H1 (cell line): Measurements from ENCODE around the gene ISLR2. TPM values are rescaled to one million over a fixed set of nuclear protein-coding genes. Genes with fewer than 3 reads are reported as not detected.
A peak's percentile ranks its signal among the peaks of the same experiment; 100 is the strongest.
"Not testable (repeated sequence)": the region's sequence is repeated elsewhere in the genome, so short reads cannot be mapped to it uniquely, and the experiment has no call there.

Source experiments
- CTCF ChIA-PET: fragments of 300-600 bp; sonication (Branson Sonifier 250); formaldehyde crosslinking; loops from one replicate; lab custom pipeline; 2021; ENCODE audit not compliant: partially characterized antibody; lab: Charles Lee
- POLR2A ChIA-PET: fragments of 300-600 bp; sonication (Branson Sonifier 250); formaldehyde crosslinking; loops from one replicate; lab custom pipeline; 2021; ENCODE audit warnings: inconsistent platforms; ENCODE audit not compliant: partially characterized antibody; lab: Charles Lee
- DNase-seq, 2 experiments: peaks; one replicate each; pipeline versions ENCODE4 v3.0.0 to v3.0.0-alpha.2; 2010 to 2022; ENCODE audit warnings: low spot score in 2 of 2, low read depth in 1 of 2, mixed read lengths in 1 of 2
- FAIRE-seq: peaks from 2 replicates; lab custom pipeline; 2011; peaks lifted over from hg19 to GRCh38; lab: Jason Lieb, UNC
- H2AFZ ChIP-seq: 2 replicates; pipeline ENCODE4 v1.8.1; 2012; ENCODE audit warnings: low read length, inconsistent platforms
- H2AK5ac ChIP-seq: 2 replicates; pipeline ENCODE4 v1.6.1; 2013; ENCODE audit warnings: low read depth, low read length
- H2BK120ac ChIP-seq: replicated peaks from 2 replicates; pipeline ENCODE3; 2013; ENCODE audit warnings: low read depth, low read length, inconsistent platforms
- H2BK12ac ChIP-seq: 2 replicates; pipeline ENCODE4 v1.6.1; 2013; ENCODE audit warnings: low read depth, low read length
- H2BK15ac ChIP-seq: 2 replicates; pipeline ENCODE4 v1.6.1; 2013; ENCODE audit warnings: low read length
- H2BK20ac ChIP-seq: 2 replicates; pipeline ENCODE4 v1.6.1; 2013; ENCODE audit warnings: low read length
- H2BK5ac ChIP-seq: 2 replicates; pipeline ENCODE4 v1.6.1; 2013; ENCODE audit warnings: low read depth, low read length
- H3K14ac ChIP-seq: 2 replicates; pipeline ENCODE4 v1.6.1; 2013; ENCODE audit warnings: inconsistent platforms; ENCODE audit not compliant: insufficient read length
- H3K18ac ChIP-seq: 2 replicates; pipeline ENCODE4 v1.6.1; 2013; ENCODE audit warnings: low read length; ENCODE audit errors: extremely low read depth
- H3K23ac ChIP-seq: 2 replicates; pipeline ENCODE4 v1.6.1; 2013; ENCODE audit warnings: inconsistent platforms; ENCODE audit not compliant: insufficient read length
- H3K23me2 ChIP-seq: 2 replicates; pipeline ENCODE4 v1.6.1; 2013; ENCODE audit warnings: low read depth, low read length
- H3K27ac ChIP-seq: 2 replicates; pipeline ENCODE4 v1.6.1; 2011; ENCODE audit warnings: low read depth, low read length, inconsistent platforms
- H3K27me3 ChIP-seq, 4 experiments: replicated peaks in 1 of 4; 1 replicate in 1 of 4; 2 replicates in 3 of 4; pipeline versions ENCODE4 v1.6.1 to v1.8.1; 2011 to 2013; ENCODE audit warnings: low read length in 3 of 4, mild to moderate bottlenecking in 3 of 4, inconsistent platforms in 2 of 4, mixed read lengths in 2 of 4, moderate library complexity in 1 of 4; ENCODE audit not compliant: control insufficient read depth in 3 of 4, insufficient read depth in 3 of 4; ENCODE audit errors: extremely low read depth in 1 of 4
- H3K36me3 ChIP-seq, 4 experiments: 2 replicates each; pipeline versions ENCODE4 v1.6.1 to v1.8.1; 2011 to 2013; ENCODE audit warnings: mild to moderate bottlenecking in 4 of 4, low read length in 3 of 4, moderate library complexity in 2 of 4, control low read depth in 1 of 4, inconsistent platforms in 1 of 4; ENCODE audit not compliant: insufficient read depth in 4 of 4, control insufficient read depth in 2 of 4
- H3K4ac ChIP-seq: replicated peaks from 2 replicates; pipeline ENCODE3; 2013; ENCODE audit warnings: low read length, low read depth, mixed read lengths, inconsistent platforms; ENCODE audit not compliant: insufficient read length
- H3K4me1 ChIP-seq, 4 experiments: replicated peaks in 1 of 4; 1 replicate in 1 of 4; 2 replicates in 3 of 4; pipeline versions ENCODE4 v1.6.1 to v1.8.1; 2011 to 2013; ENCODE audit warnings: low read length in 3 of 4, inconsistent platforms in 2 of 4, mixed read lengths in 1 of 4; ENCODE audit not compliant: insufficient read depth in 4 of 4, control insufficient read depth in 3 of 4
- H3K4me2 ChIP-seq, 2 experiments: 2 replicates each; pipeline versions ENCODE4 v1.6.1 to v1.8.1; 2011 to 2013; ENCODE audit warnings: low read depth in 2 of 2, low read length in 2 of 2, control low read depth in 1 of 2, inconsistent platforms in 1 of 2, mild to moderate bottlenecking in 1 of 2; ENCODE audit not compliant: insufficient read depth in 1 of 2
- H3K4me3 ChIP-seq, 4 experiments: fragments of 200-600, 300-600 bp in 1 of 4; sonication (generic), shearing (Covaris generic), sonication (Bioruptor Twin) in 1 of 4; 2 replicates each; pipeline versions ENCODE4 v1.5.1 to v1.8.1; 2011 to 2016; ENCODE audit warnings: low read length in 4 of 4, low read depth in 3 of 4, control low read depth in 2 of 4, inconsistent platforms in 2 of 4, mild to moderate bottlenecking in 2 of 4, mixed read lengths in 1 of 4, moderate library complexity in 1 of 4; ENCODE audit not compliant: insufficient read depth in 2 of 4; ENCODE audit errors: extremely low read depth in 1 of 4
- H3K56ac ChIP-seq: replicated peaks from 2 replicates; pipeline ENCODE3; 2013; ENCODE audit warnings: low read depth, mild to moderate bottlenecking, mixed read lengths, low read length, inconsistent platforms; ENCODE audit not compliant: insufficient read length
- H3K79me1 ChIP-seq: 2 replicates; pipeline ENCODE4 v1.6.1; 2013; ENCODE audit warnings: low read depth, low read length, control low read depth
- H3K79me2 ChIP-seq, 2 experiments: 2 replicates each; pipeline versions ENCODE4 v1.6.1 to v1.8.1; 2012 to 2013; ENCODE audit warnings: low read length in 2 of 2, mild to moderate bottlenecking in 2 of 2, inconsistent platforms in 1 of 2; ENCODE audit not compliant: insufficient read depth in 2 of 2, control insufficient read depth in 1 of 2
- H3K9ac ChIP-seq, 4 experiments: replicated peaks in 1 of 4; 1 replicate in 1 of 4; 2 replicates in 3 of 4; pipeline versions ENCODE4 v1.6.1 to v1.8.1; 2011 to 2013; ENCODE audit warnings: low read depth in 3 of 4, low read length in 3 of 4, control low read depth in 2 of 4, mild to moderate bottlenecking in 2 of 4, moderate library complexity in 2 of 4, inconsistent platforms in 1 of 4; ENCODE audit errors: extremely low read depth in 1 of 4
- H3K9me3 ChIP-seq, 2 experiments: 2 replicates each; pipeline versions ENCODE4 v1.6.1 to v1.8.1; 2012 to 2013; ENCODE audit warnings: mild to moderate bottlenecking in 2 of 2, moderate library complexity in 2 of 2, control low read depth in 1 of 2, inconsistent platforms in 1 of 2, low read depth in 1 of 2, low read length in 1 of 2, mixed read lengths in 1 of 2; ENCODE audit not compliant: insufficient read depth in 2 of 2
- H4K20me1 ChIP-seq, 2 experiments: replicated peaks in 1 of 2; 2 replicates each; pipeline versions ENCODE3 to v1.8.1; 2011 to 2013; ENCODE audit warnings: inconsistent platforms in 2 of 2, low read length in 2 of 2, mild to moderate bottlenecking in 1 of 2; ENCODE audit not compliant: insufficient read depth in 2 of 2, control insufficient read depth in 1 of 2
- H4K5ac ChIP-seq: 2 replicates; pipeline ENCODE4 v1.6.1; 2013; ENCODE audit warnings: low read length, low read depth, mixed read lengths, inconsistent platforms; ENCODE audit not compliant: insufficient read length
- H4K8ac ChIP-seq: 2 replicates; pipeline ENCODE4 v1.8.0; 2013; ENCODE audit warnings: mild to moderate bottlenecking, moderate library complexity, low read length, inconsistent platforms; ENCODE audit not compliant: insufficient read depth; ENCODE audit errors: extremely low read depth
- H4K91ac ChIP-seq: replicated peaks from 2 replicates; pipeline ENCODE3; 2013; ENCODE audit warnings: low read length, mixed read lengths, inconsistent platforms; ENCODE audit not compliant: insufficient read length
- ATF3 ChIP-seq: IDR thresholded peaks from 2 replicates; pipeline ENCODE4 v1.6.1; 2011; ENCODE audit warnings: low read depth, mild to moderate bottlenecking, low read length; ENCODE audit not compliant: insufficient read depth
- BRCA1 ChIP-seq: IDR thresholded peaks from 2 replicates; pipeline ENCODE4 v1.6.1; 2012; ENCODE audit warnings: low read depth, low read length, improper control_type of control experiment
- CHD2 ChIP-seq: IDR thresholded peaks from 2 replicates; pipeline ENCODE4 v1.6.1; 2012; ENCODE audit warnings: low read length, improper control_type of control experiment
- E2F6 ChIP-seq: IDR thresholded peaks from 2 replicates; pipeline ENCODE4 v1.6.1; 2012; ENCODE audit warnings: inconsistent platforms
- MAX ChIP-seq: IDR thresholded peaks from 2 replicates; pipeline ENCODE4 v1.6.1; 2012; ENCODE audit warnings: inconsistent platforms
- NANOG ChIP-seq: IDR thresholded peaks from 2 replicates; pipeline ENCODE4 v1.6.1; 2011; ENCODE audit warnings: low read length, low read depth, mild to moderate bottlenecking, inconsistent platforms; ENCODE audit not compliant: insufficient read depth, poor library complexity, severe bottlenecking
- SP4 ChIP-seq: IDR thresholded peaks from 2 replicates; pipeline ENCODE4 v1.6.1; 2012; ENCODE audit warnings: low read length, inconsistent platforms
- TBP ChIP-seq: IDR thresholded peaks from 2 replicates; pipeline ENCODE4 v1.6.1; 2011; ENCODE audit warnings: low read depth, low read length, improper control_type of control experiment
- TEAD4 ChIP-seq: IDR thresholded peaks from 2 replicates; pipeline ENCODE4 v1.6.1; 2012; ENCODE audit warnings: low read depth, low read length, inconsistent platforms, mixed read lengths
- USF2 ChIP-seq: IDR thresholded peaks from 2 replicates; pipeline ENCODE4 v1.6.1; 2011; ENCODE audit warnings: low read length, improper control_type of control experiment
- WGBS, 2 experiments: shearing (Covaris generic) in 1 of 2; methylation state at CpG; one replicate each; pipeline versions ENCODE4 v1.1.6 to v1.1.7; 2013 to 2015; ENCODE audit warnings: low lambda C conversion rate in 2 of 2, mixed read lengths in 2 of 2, inconsistent platforms in 1 of 2, low coverage in 1 of 2, missing lambda C conversion rate in 1 of 2; ENCODE audit not compliant: insufficient replicate concordance in 2 of 2, insufficient coverage in 1 of 2, insufficient read length in 1 of 2; ENCODE audit errors: extremely low coverage in 1 of 2, missing lambda C conversion rate in 1 of 2; 5-methylcytosine and 5-hydroxymethylcytosine counted together
- polyA plus RNA-seq, 7 experiments: library from polyadenylated mRNA; depleted of rRNA in 3 of 7; stranded (reverse) in 5 of 7; unstranded in 2 of 7; fragments of >200 nt in 5 of 7; fragments of 200-250 nt in 2 of 7; gene quantifications; 1 replicate in 5 of 7; 2 replicates in 1 of 7; 4 replicates in 1 of 7; pipeline versions ENCODE4 v1.2.1 to v1.2.3, GENCODE V29; 2011 to 2013; ENCODE audit warnings: missing spikeins in 2 of 7, mixed read lengths in 2 of 7
- total RNA-seq: library from RNA; stranded (reverse); fragmentation: NEBNext Ultra II Directional; extraction: Animal tissue kit (Norgen Biotek cat#: 25700); gene quantifications from 2 replicates; pipeline ENCODE4 v1.2.1, GENCODE V29; 2021

The ISLR2 gene
- total and polyA plus RNA-seq, 2 of the 8 experiments (the other 6 are each of a cell fraction or from before 2014, with no cell fraction given), result 0.47 to 0.58 TPM

- H3K23ac ChIP-seq, H2BK5ac ChIP-seq, H3K36me3 ChIP-seq, H3K79me1 ChIP-seq, H3K23me2 ChIP-seq, H3K27ac ChIP-seq, CTCF ChIA-PET, H2BK12ac ChIP-seq, H3K14ac ChIP-seq, H2BK120ac ChIP-seq, H3K4ac ChIP-seq, FAIRE-seq, H3K9ac ChIP-seq, H3K9me3 ChIP-seq, H3K4me1 ChIP-seq, H3K18ac ChIP-seq, H3K56ac ChIP-seq, POLR2A ChIA-PET, H3K27me3 ChIP-seq, H2BK20ac ChIP-seq, H3K79me2 ChIP-seq, H4K91ac ChIP-seq, H4K5ac ChIP-seq, H4K20me1 ChIP-seq, H2AK5ac ChIP-seq, H2BK15ac ChIP-seq, H2AFZ ChIP-seq: not testable (repeated sequence)
- H3K4me2 ChIP-seq, result peak overlapping the region in 1 of 2 experiments; percentile 62; a peak in 2 of 4 replicates
- peak overlapping the region; percentile 25 to 55 (median 29); a peak in 6 of 8 replicates for H3K4me3 ChIP-seq
- WGBS, 2 experiments, result 2% methylated on average over 15 of the region's 45 CpGs; no CpG with 5 or more reads in 1 of the 2 experiments
- H4K8ac ChIP-seq, result peak overlapping the region; percentile 99; the same call in 1 of the 2 replicates
- DNase-seq, result peak; percentile 46 to 92
- peak; percentile 46; the same call in 1 of the 2 replicates for TF ChIP-seq TBP
- peak; percentile 97 for TF ChIP-seq SP4
- TF ChIP-seq MAX, result peak; percentile 76
- TF ChIP-seq USF2, result peak; percentile 93
- TF ChIP-seq TEAD4, result 0 out of 2 replicates have a peak, but pooled peaks have one; percentile 23
- TF ChIP-seq ATF3, result peak; percentile 89
- TF ChIP-seq NANOG, result peak; percentile 46
- TF ChIP-seq BRCA1, result peak; percentile 36; the same call in 1 of the 2 replicates
- peak; percentile 74 for TF ChIP-seq CHD2
- peak; percentile 90 for TF ChIP-seq E2F6
Measured at GRCh38 chr15:74099963-74100733, 30.2 kb upstream of the ISLR2 start.
